Activated naive CD8-positive, alpha-beta T cell treated with anti-CD3 and anti-CD28 coated beads, Interleukin-2, amount 50 U/mL, for 24 hours (primary cell): ENCODE results near the gene TBC1D16.

ENCODE experiments used
- ATAC-seq: fragments of 150-1000 bp; cut with Tn5 transposase; one replicate; pipeline ENCODE4 v1.10.0; 2021
- DNase-seq: peaks from one replicate; pipeline ENCODE4 v3.0.0; 2021
- H3K27ac Mint-ChIP-seq: one replicate; pipeline ENCODE4 v1.8.0; 2021; ENCODE audit warnings: mild to moderate bottlenecking, mixed read lengths
- H3K27me3 Mint-ChIP-seq: one replicate; pipeline ENCODE4 v1.8.0; 2021; ENCODE audit warnings: mixed read lengths
- H3K36me3 Mint-ChIP-seq: one replicate; pipeline ENCODE4 v1.8.0; 2021; ENCODE audit warnings: low read depth, mixed read lengths
- H3K4me1 Mint-ChIP-seq: one replicate; pipeline ENCODE4 v1.8.0; 2021; ENCODE audit warnings: mixed read lengths
- H3K4me3 Mint-ChIP-seq: one replicate; pipeline ENCODE4 v1.8.0; 2021; ENCODE audit warnings: mild to moderate bottlenecking, moderate library complexity, mixed read lengths
- H3K9me3 Mint-ChIP-seq: one replicate; pipeline ENCODE4 v1.8.0; 2021; ENCODE audit warnings: mixed read lengths

The TBC1D16 gene

DNA sequence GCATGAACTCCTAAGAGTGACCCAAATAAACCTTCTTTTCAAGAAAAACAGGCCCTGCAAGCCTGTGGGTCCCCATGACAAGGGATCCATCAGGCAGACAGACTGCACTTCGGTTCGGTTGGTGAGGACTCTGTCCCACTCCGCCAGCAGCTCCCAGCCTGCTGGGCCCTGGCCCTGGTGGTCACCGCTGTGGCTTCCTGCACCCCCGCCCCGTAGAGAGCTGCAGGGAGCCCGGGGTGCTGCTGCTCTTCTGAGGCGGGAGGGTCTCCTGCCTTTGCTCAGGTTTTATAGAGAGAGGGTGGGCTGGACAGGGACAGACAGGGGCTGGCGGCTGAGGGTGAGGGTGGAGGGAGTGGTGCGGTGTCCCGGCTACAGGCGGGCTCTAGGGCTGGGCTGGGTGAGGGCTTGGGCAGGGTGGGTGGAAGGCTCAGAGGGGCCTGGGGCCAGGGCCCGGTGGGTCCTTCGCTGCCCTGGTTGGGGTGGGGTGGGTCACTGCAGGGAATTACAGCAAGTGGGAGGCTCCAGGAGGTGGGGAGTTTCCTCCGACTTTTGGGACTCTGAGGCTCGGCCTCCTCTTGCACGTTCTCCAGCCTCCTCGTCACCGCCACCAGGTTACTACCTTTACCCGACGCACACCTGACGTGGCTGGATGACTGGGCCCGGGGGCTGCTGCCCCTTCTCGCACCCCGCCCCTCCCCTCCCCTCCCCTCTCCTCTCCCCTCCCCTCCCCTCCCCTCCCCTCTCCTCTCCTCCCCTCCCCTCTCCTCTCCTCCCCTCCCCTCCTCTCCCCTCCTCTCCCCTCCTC is 106.2 kb downstream of the TBC1D16 start:
- H3K27ac Mint-ChIP-seq = no peak overlapping the region
- peaks cover 56% of the 10 kb centered on the region for H3K4me1 Mint-ChIP-seq
- H3K9me3 Mint-ChIP-seq = no peaks in the 10 kb centered on the region
- DNase-seq = no peak
- no peak for ATAC-seq
- H3K36me3 Mint-ChIP-seq = no peaks in the 10 kb centered on the region
- H3K27me3 Mint-ChIP-seq = peaks cover 5% of the 10 kb centered on the region
- no peak overlapping the region for H3K4me3 Mint-ChIP-seq

GRCh38 chr17:79928502-79929256 is 107.0 kb downstream of the TBC1D16 start:
- Mint-ChIP-seq H3K4me1 (peaks cover 48% of the 10 kb centered on the region), H3K27ac (no peak overlapping the region), H3K27me3 (peaks cover 5% of the 10 kb centered on the region), H3K4me3 (no peak overlapping the region), H3K9me3 (no peaks in the 10 kb centered on the region), H3K36me3 (no peaks in the 10 kb centered on the region)
- ATAC-seq (no peak), DNase-seq (no peak)

DNA sequence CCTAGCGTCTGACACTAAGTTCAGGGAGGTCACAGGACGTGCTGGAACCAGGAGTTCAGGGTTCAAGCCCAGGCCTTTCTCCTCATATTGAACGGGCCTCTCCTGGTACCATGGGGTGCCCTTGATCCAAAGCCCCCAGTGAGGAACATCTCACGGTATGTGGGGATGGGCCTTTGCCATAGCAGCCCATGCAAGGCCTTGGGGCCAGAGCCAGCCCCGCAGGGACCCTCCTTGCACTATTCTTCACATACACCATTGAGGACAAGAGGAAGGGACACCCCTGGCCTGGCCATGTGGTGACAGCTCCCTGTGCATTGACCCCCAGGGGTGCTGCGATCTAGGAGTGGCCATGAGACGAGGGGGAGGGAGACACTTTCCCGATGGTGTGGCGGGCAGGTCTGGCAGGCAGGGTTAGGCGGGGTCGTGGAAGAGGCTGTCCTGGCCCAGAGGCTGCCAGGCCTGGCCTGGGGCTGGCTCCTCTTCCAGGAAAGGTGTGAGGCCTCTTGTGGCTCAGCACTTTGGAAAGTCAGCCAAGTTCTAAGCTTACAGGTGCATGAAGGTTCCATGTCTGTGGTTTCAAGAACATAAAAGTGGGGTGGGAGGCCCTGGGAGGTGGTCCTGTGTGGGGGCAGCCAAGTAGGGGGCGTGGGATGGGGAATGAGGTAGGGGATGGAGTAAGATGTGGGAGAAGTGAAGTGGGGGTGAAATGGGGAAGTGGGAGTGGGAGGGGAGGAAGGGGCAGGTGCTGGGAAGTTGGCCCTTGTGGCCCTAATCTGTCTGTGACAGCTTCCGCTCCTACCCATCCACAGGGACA is 107.8 kb downstream of the TBC1D16 start:
- H3K27me3 Mint-ChIP-seq = peaks cover 5% of the 10 kb centered on the region
- H3K36me3 Mint-ChIP-seq = no peaks in the 10 kb centered on the region
- H3K27ac Mint-ChIP-seq = no peak overlapping the region
- ATAC-seq = no peak
- no peaks in the 10 kb centered on the region for H3K9me3 Mint-ChIP-seq
- H3K4me3 Mint-ChIP-seq = no peak overlapping the region
- peaks cover 40% of the 10 kb centered on the region for H3K4me1 Mint-ChIP-seq
- DNase-seq = no peak

- H3K9me3 Mint-ChIP-seq = no peaks in the 10 kb centered on the region
- peaks cover 35% of the 10 kb centered on the region for H3K4me1 Mint-ChIP-seq
- H3K27ac Mint-ChIP-seq = no peak overlapping the region
- H3K27me3 Mint-ChIP-seq = peaks cover 5% of the 10 kb centered on the region
- no peaks in the 10 kb centered on the region for H3K36me3 Mint-ChIP-seq
- ATAC-seq (no peak), DNase-seq (peak; percentile 18)
- no peak overlapping the region for H3K4me3 Mint-ChIP-seq
These were observed 108.5 kb downstream of the TBC1D16 start for GRCh38 chr17:79927136-79927661.

DNA sequence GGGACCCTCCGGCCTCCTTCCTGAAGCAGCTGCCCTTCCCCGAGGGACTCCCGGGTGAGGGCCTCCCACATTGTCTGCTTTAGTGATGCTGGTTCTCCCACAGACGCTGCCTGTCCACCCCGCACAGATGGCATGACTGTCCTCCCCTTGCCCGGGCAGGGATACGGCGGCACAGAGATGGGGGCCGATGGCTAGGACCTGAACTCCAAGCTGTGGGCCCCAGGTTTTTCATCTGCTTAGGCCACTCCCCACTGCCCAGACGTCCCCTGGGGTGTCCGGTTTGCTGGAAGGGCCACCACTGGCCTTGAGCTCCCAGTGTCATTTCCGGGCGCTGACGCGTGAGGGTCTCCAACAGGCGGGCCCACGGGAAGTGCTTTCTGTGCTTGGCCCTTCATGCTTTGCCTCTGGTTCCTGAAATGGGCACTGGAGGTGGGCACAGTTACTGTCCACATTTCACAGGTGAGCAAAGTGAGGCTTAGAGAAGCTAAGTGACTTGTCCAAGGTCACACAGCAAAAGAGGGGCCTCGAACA is 109.0 kb downstream of the TBC1D16 start:
- DNase-seq (no peak), ATAC-seq (no peak)
- Mint-ChIP-seq H3K27ac (no peak overlapping the region), H3K4me1 (peaks cover 30% of the 10 kb centered on the region), H3K9me3 (no peaks in the 10 kb centered on the region), H3K27me3 (peaks cover 5% of the 10 kb centered on the region), H3K4me3 (no peak overlapping the region), H3K36me3 (no peaks in the 10 kb centered on the region)

GRCh38 chr17:79926142-79926604 is 109.5 kb downstream of the TBC1D16 start:
- Mint-ChIP-seq H3K4me3 (no peak overlapping the region), H3K4me1 (peaks cover 30% of the 10 kb centered on the region), H3K27me3 (peaks cover 4% of the 10 kb centered on the region), H3K27ac (no peak overlapping the region), H3K36me3 (no peaks in the 10 kb centered on the region), H3K9me3 (no peaks in the 10 kb centered on the region)
- DNase-seq (no peak), ATAC-seq (no peak)

DNA sequence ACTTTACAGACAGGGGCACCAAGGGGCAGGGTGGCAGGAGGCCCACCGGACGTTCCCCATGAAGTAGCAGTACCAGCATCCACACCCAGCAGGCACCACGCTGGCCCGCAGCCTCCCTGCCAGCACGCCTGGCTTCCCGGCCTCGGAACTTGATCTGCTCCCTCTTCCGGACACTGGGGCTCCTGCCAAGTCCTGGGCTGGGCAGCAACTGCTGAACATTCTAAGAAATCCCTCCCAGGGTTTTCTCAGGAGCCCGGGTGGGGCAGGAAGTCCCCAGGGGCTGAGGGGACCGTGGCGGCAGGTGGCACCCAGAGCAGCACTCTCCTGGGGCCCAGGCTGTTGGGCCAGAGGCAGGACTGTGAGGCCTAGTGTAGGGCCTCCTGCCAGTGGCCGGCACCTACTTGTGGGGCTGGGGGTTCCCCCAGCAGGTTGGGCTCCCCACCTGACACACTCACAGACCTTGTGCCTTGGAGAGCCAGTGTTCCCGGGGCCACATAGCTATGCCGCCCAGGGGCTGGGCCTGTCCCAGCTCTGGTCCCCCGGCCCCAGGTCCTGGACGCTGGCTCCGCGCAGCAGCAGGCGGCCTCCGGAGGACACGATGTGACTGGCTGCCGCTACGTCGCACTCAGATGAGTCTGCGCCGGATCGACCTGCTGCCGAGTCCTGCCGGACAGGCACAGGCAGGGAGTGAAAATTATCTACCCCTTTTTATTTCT is 110.3 kb downstream of the TBC1D16 start:
- Mint-ChIP-seq H3K36me3 (no peaks in the 10 kb centered on the region), H3K9me3 (no peaks in the 10 kb centered on the region), H3K4me3 (no peak overlapping the region), H3K4me1 (peaks cover 26% of the 10 kb centered on the region), H3K27ac (no peak overlapping the region), H3K27me3 (peaks cover 4% of the 10 kb centered on the region)
- ATAC-seq (no peak), DNase-seq (no peak)

- ATAC-seq = no peak
- no peak overlapping the region for H3K27ac Mint-ChIP-seq
- H3K36me3 Mint-ChIP-seq = no peaks in the 10 kb centered on the region
- H3K9me3 Mint-ChIP-seq = no peaks in the 10 kb centered on the region
- DNase-seq = no peak
- H3K27me3 Mint-ChIP-seq = peaks cover 4% of the 10 kb centered on the region
- H3K4me1 Mint-ChIP-seq = peaks cover 26% of the 10 kb centered on the region
- H3K4me3 Mint-ChIP-seq = no peak overlapping the region
These were observed 111.1 kb downstream of the TBC1D16 start for GRCh38 chr17:79924639-79924976.

- H3K27me3 Mint-ChIP-seq = peaks cover 4% of the 10 kb centered on the region
- peaks cover 26% of the 10 kb centered on the region for H3K4me1 Mint-ChIP-seq
- H3K4me3 Mint-ChIP-seq = no peak overlapping the region
- DNase-seq = peak; percentile 71
- H3K36me3 Mint-ChIP-seq = no peaks in the 10 kb centered on the region
- H3K27ac Mint-ChIP-seq = no peak overlapping the region
- H3K9me3 Mint-ChIP-seq = no peaks in the 10 kb centered on the region
- ATAC-seq = no peak
These were observed 111.6 kb downstream of the TBC1D16 start for GRCh38 chr17:79923974-79924638.

GRCh38 chr17:79922798-79923197 is 112.9 kb downstream of the TBC1D16 start:
- no peak for ATAC-seq
- H3K4me1 Mint-ChIP-seq = peaks cover 19% of the 10 kb centered on the region
- no peak overlapping the region for H3K4me3 Mint-ChIP-seq
- no peaks in the 10 kb centered on the region for H3K36me3 Mint-ChIP-seq
- no peak overlapping the region for H3K27ac Mint-ChIP-seq
- H3K9me3 Mint-ChIP-seq = no peaks in the 10 kb centered on the region
- no peaks in the 10 kb centered on the region for H3K27me3 Mint-ChIP-seq
- DNase-seq = no peak

GRCh38 chr17:79922116-79922601 is 113.5 kb downstream of the TBC1D16 start:
- Mint-ChIP-seq H3K4me1 (peaks cover 13% of the 10 kb centered on the region), H3K4me3 (no peak overlapping the region), H3K36me3 (no peaks in the 10 kb centered on the region), H3K27me3 (no peaks in the 10 kb centered on the region), H3K27ac (no peak overlapping the region), H3K9me3 (no peaks in the 10 kb centered on the region)
- DNase-seq (no peak), ATAC-seq (no peak)

- no peak overlapping the region for H3K4me3 Mint-ChIP-seq
- H3K4me1 Mint-ChIP-seq = peaks cover 9% of the 10 kb centered on the region
- no peaks in the 10 kb centered on the region for H3K9me3 Mint-ChIP-seq
- H3K27ac Mint-ChIP-seq = no peak overlapping the region
- H3K36me3 Mint-ChIP-seq = no peaks in the 10 kb centered on the region
- DNase-seq (no peak), ATAC-seq (peak; percentile 47)
- no peaks in the 10 kb centered on the region for H3K27me3 Mint-ChIP-seq
These were observed 114.1 kb downstream of the TBC1D16 start for GRCh38 chr17:79921411-79922115.
